ENCODE data around the gene BRIP1. TPM values are rescaled to one million over a fixed set of nuclear protein-coding genes. Genes with fewer than 3 reads are reported as not detected.

The BRIP1 gene
- total and polyA plus RNA-seq, 10 of the 15 experiments (the other 5 are each of a cell fraction or from before 2014, with no cell fraction given) = 4.0 to 24.2 (median 12.8) TPM

GRCh38 chr17:61803216-61803615 lies 60.1 kb downstream of the BRIP1 start:
- TF ChIP-seq CBFB (IDR thresholded peaks at IDR 0.05; ENCODE audit: low read depth) (no peak), HDAC2 (IDR thresholded peaks at IDR 0.05) (no peak), NFXL1 (IDR thresholded peaks at IDR 0.05; ENCODE audit: borderline replicate concordance) (peak; percentile 73; the same call in 1 of the 2 replicates)
- Histone ChIP-seq H3K27ac (ENCODE audit: control insufficient read depth, insufficient read depth) (no peak overlapping the region), H4K20me1 (ENCODE audit: control insufficient read depth, insufficient read depth) (no peaks in the 10 kb centered on the region), H3K9ac (ENCODE audit: control insufficient read depth, insufficient read depth, low read length) (no peak overlapping the region), H3K79me2 (ENCODE audit: control insufficient read depth, insufficient read depth, low read length) (no peaks in the 10 kb centered on the region), H3K4me3 (no peak overlapping the region), H2AFZ (ENCODE audit: control insufficient read depth, low read depth, low read length) (no peak overlapping the region), H3K4me1 (ENCODE audit: control insufficient read depth, insufficient read depth, low read length) (peaks cover 8% of the 10 kb centered on the region; the same call in 1 of the 2 replicates), H3K36me3 (ENCODE audit: control insufficient read depth in 2 of 2, insufficient read depth in 2 of 2, low read length in 1 of 2) (peaks cover 0 to 1% of the 10 kb centered on the region in 2 experiments; a peak in 3 of 4 replicates), H3K27me3 (replicated peaks in 1 of 2; ENCODE audit: control insufficient read depth in 2 of 2, insufficient read depth in 2 of 2, low read length in 1 of 2) (no peaks in the 10 kb centered on the region), H3K4me2 (ENCODE audit: control insufficient read depth, insufficient read depth) (no peak overlapping the region), H3K9me3 (replicated peaks; ENCODE audit: control insufficient read depth, insufficient read depth, low read length) (no peaks in the 10 kb centered on the region)
- WGBS (ENCODE audit: insufficient coverage, insufficient replicate concordance, low lambda C conversion rate, missing lambda C conversion rate) = 100% methylated on average over 6 of the region's 6 CpGs
- BruUV-seq (replicated peaks) = no TSS peak
- ChIA-PET POLR2A (no interaction called here), CTCF (no interaction called here), RAD21 (ENCODE audit: unreplicated experiment) (no interaction called here), SMC1A (ENCODE audit: uncharacterized antibody, unreplicated experiment) (no interaction called here)
- no peak for DNase-seq (ENCODE audit: low read depth, low spot score)
- intact Hi-C loops (cut with micrococcal nuclease; ENCODE audit: unreplicated experiment) = no loop called here
- in situ Hi-C loops (cut with MboI) = no loop called here
- no peak for FAIRE-seq
- no peak for ATAC-seq

GRCh38 chr17:61799812-61800484 lies 63.4 kb downstream of the BRIP1 start:
- POLR2A ChIA-PET = interaction anchor here (0.5 to 1.2 kb wide), 8 partner anchors 11 to 528 kb away, joined by 3 to 7 read pairs (median 6); partner anchors contain the start of gene BRIP1
- no peaks in the 10 kb centered on the region for H3K27me3 ChIP-seq (replicated peaks in 1 of 2; ENCODE audit: control insufficient read depth in 2 of 2, insufficient read depth in 2 of 2, low read length in 1 of 2)
- RAD21 ChIA-PET (ENCODE audit: unreplicated experiment) = interaction anchor here (0.6 to 2.1 kb wide), 3 partner anchors 14 to 18 kb away, joined by 3 to 7 read pairs (median 3); no protein-coding TSS in a partner anchor
- SMC1A ChIA-PET (ENCODE audit: uncharacterized antibody, unreplicated experiment) = interaction anchor here (1.0 to 2.4 kb wide), 5 partner anchors 8 to 63 kb away, joined by 3 to 9 read pairs (median 4); partner anchors contain the start of gene BRIP1
- peaks cover 8% of the 10 kb centered on the region; the same call in 1 of the 2 replicates for H3K4me1 ChIP-seq (ENCODE audit: control insufficient read depth, insufficient read depth, low read length)
- no peaks in the 10 kb centered on the region for H3K9me3 ChIP-seq (replicated peaks; ENCODE audit: control insufficient read depth, insufficient read depth, low read length)
- H3K4me2 ChIP-seq (ENCODE audit: control insufficient read depth, insufficient read depth) = 0 out of 2 replicates have a peak overlapping the region, but pooled peaks have one; percentile 4
- no TSS peak for BruUV-seq (replicated peaks)
- H3K79me2 ChIP-seq (ENCODE audit: control insufficient read depth, insufficient read depth, low read length) = no peaks in the 10 kb centered on the region
- in situ Hi-C loops (cut with MboI) = no loop called here
- ATAC-seq (peak; percentile 69), DNase-seq (ENCODE audit: low read depth, low spot score) (no peak), FAIRE-seq (no peak)
- peak overlapping the region; percentile 11; the same call in 1 of the 2 replicates for H2AFZ ChIP-seq (ENCODE audit: control insufficient read depth, low read depth, low read length)
- TF ChIP-seq, protein P1, sequence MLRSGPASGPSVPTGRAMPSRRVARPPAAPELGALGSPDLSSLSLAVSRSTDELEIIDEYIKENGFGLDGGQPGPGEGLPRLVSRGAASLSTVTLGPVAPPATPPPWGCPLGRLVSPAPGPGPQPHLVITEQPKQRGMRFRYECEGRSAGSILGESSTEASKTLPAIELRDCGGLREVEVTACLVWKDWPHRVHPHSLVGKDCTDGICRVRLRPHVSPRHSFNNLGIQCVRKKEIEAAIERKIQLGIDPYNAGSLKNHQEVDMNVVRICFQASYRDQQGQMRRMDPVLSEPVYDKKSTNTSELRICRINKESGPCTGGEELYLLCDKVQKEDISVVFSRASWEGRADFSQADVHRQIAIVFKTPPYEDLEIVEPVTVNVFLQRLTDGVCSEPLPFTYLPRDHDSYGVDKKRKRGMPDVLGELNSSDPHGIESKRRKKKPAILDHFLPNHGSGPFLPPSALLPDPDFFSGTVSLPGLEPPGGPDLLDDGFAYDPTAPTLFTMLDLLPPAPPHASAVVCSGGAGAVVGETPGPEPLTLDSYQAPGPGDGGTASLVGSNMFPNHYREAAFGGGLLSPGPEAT (IDR thresholded peaks at IDR 0.05; ENCODE audit: low read depth) = 0 out of 2 replicates have a peak, but pooled peaks have one; percentile 22
- TF ChIP-seq ATF7 (IDR thresholded peaks at IDR 0.05; ENCODE audit: low read depth) (0 out of 2 replicates have a peak, but pooled peaks have one; percentile 28), IKZF1 (conservative IDR thresholded peaks at IDR 0.05) (peak; percentile 57; the same call in 1 of the 2 replicates), MTA2 (IDR thresholded peaks at IDR 0.05; ENCODE audit: low read depth) (peak; percentile 49; the same call in 1 of the 2 replicates), NFXL1 (IDR thresholded peaks at IDR 0.05; ENCODE audit: borderline replicate concordance) (peak; percentile 70; the same call in 1 of the 2 replicates), SMARCA5 (IDR thresholded peaks at IDR 0.05) (no peak), JUNB (IDR thresholded peaks at IDR 0.05) (peak; percentile 60), IKZF2 (IDR thresholded peaks at IDR 0.05) (peak; percentile 73 to 78), CREB1 (IDR thresholded peaks at IDR 0.05; ENCODE audit: low read depth) (no peak)
- TF ChIP-seq, protein P2, sequence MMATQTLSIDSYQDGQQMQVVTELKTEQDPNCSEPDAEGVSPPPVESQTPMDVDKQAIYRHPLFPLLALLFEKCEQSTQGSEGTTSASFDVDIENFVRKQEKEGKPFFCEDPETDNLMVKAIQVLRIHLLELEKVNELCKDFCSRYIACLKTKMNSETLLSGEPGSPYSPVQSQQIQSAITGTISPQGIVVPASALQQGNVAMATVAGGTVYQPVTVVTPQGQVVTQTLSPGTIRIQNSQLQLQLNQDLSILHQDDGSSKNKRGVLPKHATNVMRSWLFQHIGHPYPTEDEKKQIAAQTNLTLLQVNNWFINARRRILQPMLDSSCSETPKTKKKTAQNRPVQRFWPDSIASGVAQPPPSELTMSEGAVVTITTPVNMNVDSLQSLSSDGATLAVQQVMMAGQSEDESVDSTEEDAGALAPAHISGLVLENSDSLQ (IDR thresholded peaks at IDR 0.05) = peak; percentile 68; the same call in 1 of the 2 replicates
- H4K20me1 ChIP-seq (ENCODE audit: control insufficient read depth, insufficient read depth) = no peaks in the 10 kb centered on the region
- CTCF ChIA-PET = interaction anchor here (1.0 to 1.4 kb wide), 2 partner anchors 12 to 36 kb away, joined by 3 to 5 read pairs; no protein-coding TSS in a partner anchor
- no peak overlapping the region for H3K9ac ChIP-seq (ENCODE audit: control insufficient read depth, insufficient read depth, low read length)
- no peak overlapping the region for H3K27ac ChIP-seq (ENCODE audit: control insufficient read depth, insufficient read depth)
- no peaks in the 10 kb centered on the region; a peak in 2 of 4 replicates for H3K36me3 ChIP-seq (ENCODE audit: control insufficient read depth in 2 of 2, insufficient read depth in 2 of 2, low read length in 1 of 2)
- 100% methylated on average over 1 of the region's 1 CpG for WGBS (ENCODE audit: insufficient coverage, insufficient replicate concordance, low lambda C conversion rate, missing lambda C conversion rate)
- intact Hi-C loops (cut with micrococcal nuclease; ENCODE audit: unreplicated experiment) = no loop called here
- H3K4me3 ChIP-seq = no peak overlapping the region
